NCI-H128 (cell line): Measurements from ENCODE around the gene SLC29A3.

Source experiments
- DNase-seq: peaks from one replicate; lab custom pipeline; 2025; ENCODE audit not compliant: unreplicated experiment; lab: John Stamatoyannopoulos, UW

The SLC29A3 gene

GRCh38 chr10:71409516-71410104 lies 90.6 kb downstream of the SLC29A3 start:
- DNase-seq, result no peak
